Transverse colon (tissue), 4 donors: ENCODE data around the gene VWA8. TPM values are rescaled to one million over a fixed set of nuclear protein-coding genes. Genes with fewer than 3 reads are reported as not detected.

Source experiments
- DNase-seq: peaks from one replicate; pipeline ENCODE4 v3.0.0-alpha.2; 2019
- H3K27ac ChIP-seq, 4 donors: fragments of 200-600 bp; sonication (generic); 2 replicates each; pipeline ENCODE4 v1.5.1; 2016 to 2018; ENCODE audit warnings: inconsistent platforms in 4 of 4
- H3K27me3 ChIP-seq: fragments of 200-600 bp; sonication (generic); 2 replicates; pipeline ENCODE4 v1.5.1; 2017; ENCODE audit warnings: inconsistent platforms
- H3K36me3 ChIP-seq, 4 donors: fragments of 200-600 bp; sonication (generic); 2 replicates each; pipeline ENCODE4 v1.5.1; 2017 to 2019; ENCODE audit warnings: inconsistent platforms in 4 of 4
- H3K4me1 ChIP-seq, 4 donors: fragments of 200-600 bp; sonication (generic); 2 replicates each; pipeline ENCODE4 v1.5.1; 2017 to 2020; ENCODE audit warnings: inconsistent platforms in 4 of 4
- H3K4me3 ChIP-seq, 4 donors: fragments of 200-600 bp; sonication (generic); 1 replicate in 1 of 4; 2 replicates in 3 of 4; pipeline versions ENCODE4 v1.5.1 to v1.6.1; 2017 to 2019; ENCODE audit warnings: inconsistent platforms in 4 of 4
- H3K9me3 ChIP-seq, 2 donors: fragments of 200-600 bp; sonication (generic); 2 replicates each; pipeline ENCODE4 v1.5.1; 2017 to 2019; ENCODE audit warnings: inconsistent platforms in 2 of 2
- EP300 ChIP-seq: sonication (generic); formaldehyde crosslinking; IDR thresholded peaks from one replicate; pipeline ENCODE4 v1.6.1; 2017; ENCODE audit warnings: antibody characterized with exemption, low read depth
- POLR2A ChIP-seq: fragments of 450-650 bp; IDR thresholded peaks from one replicate; pipeline ENCODE4 v1.6.1; 2016; ENCODE audit warnings: antibody characterized with exemption, mild to moderate bottlenecking, moderate library complexity
- POLR2AphosphoS5 ChIP-seq, 3 donors: sonication (generic); formaldehyde crosslinking; IDR thresholded peaks; one replicate each; pipeline ENCODE4 v1.6.1; 2016; ENCODE audit warnings: antibody characterized with exemption in 3 of 3
- WGBS, 2 donors: methylation state at CpG; one replicate each; pipeline ENCODE4 v1.1.5; 2018; ENCODE audit warnings: low coverage in 1 of 2; 5-methylcytosine and 5-hydroxymethylcytosine counted together
- in situ Hi-C, 4 donors: fragments of 200-750 bp; cut with MboI; loops; one replicate each; pipeline versions ENCODE4 v1.15.0 to v1.15.1; 2017; ENCODE audit warnings: low sequenced_read_pairs in 3 of 4, low pct_ligation_motif_present in 1 of 4, low pct_unique_long_range_greater_than_20kb in 1 of 4
- intact Hi-C: fragments of 100-400 bp; cut with DNase I; formaldehyde crosslinking; loops from one replicate; pipeline ENCODE4 v1.15.1; 2023; ENCODE audit warnings: low total_unique reads
- total RNA-seq, 4 donors: library from RNA; depleted of rRNA; stranded (reverse); fragments of >200 nt; gene quantifications; one replicate each; pipeline ENCODE4 v1.1.0, GENCODE V29; 2016
- TF ChIP-seq, protein P1 (sequence below), 5 experiments: fragments of 200-600 bp in 3 of 5; fragments of 450-650 bp in 2 of 5; sonication (generic) in 3 of 5; IDR thresholded peaks; 1 replicate in 2 of 5; 2 replicates in 3 of 5; pipeline ENCODE4 v1.5.1; 2016 to 2017; ENCODE audit warnings: antibody characterized with exemption in 5 of 5, inconsistent platforms in 3 of 5, mild to moderate bottlenecking in 2 of 5, moderate library complexity in 1 of 5

VWA8 gene
- total RNA-seq, 4 donors from 2014 or later, result 12.7 to 65.1 (median 35.0) TPM

DNA sequence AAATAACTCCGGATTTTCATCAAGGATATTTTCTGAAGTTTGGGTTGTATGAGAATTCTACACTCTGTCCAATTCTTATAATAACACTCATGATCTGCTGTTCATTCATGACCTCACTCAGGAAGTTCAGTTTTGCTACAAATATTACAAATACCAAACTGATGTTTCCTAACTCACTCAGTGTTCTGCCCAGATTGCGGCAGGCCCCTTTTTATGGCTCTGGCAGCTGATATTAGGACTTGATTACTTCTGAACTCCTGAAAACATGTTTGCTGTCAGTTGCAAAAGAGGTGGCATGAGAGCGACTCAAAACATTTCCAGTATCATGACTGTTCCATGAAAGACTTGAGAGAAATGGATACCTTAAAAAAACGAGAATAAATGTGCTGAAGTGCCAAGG lies 315.6 kb downstream of the VWA8 start:
- H3K4me3 ChIP-seq, result no peak overlapping the region
- intact Hi-C loops (no loop called here), in situ Hi-C loops (loop anchor here in 1 of 4 donors (25.0 kb wide), 1 partner anchor 233 kb away; no protein-coding TSS in a partner anchor)
- WGBS, 2 donors, result 59 to 64% methylated on average over 4 of the region's 4 CpGs
- DNase-seq, result no peak
- H3K27ac ChIP-seq, result peak overlapping the region in 2 of 4 donors; percentile 19 to 39
- no peaks in the 10 kb centered on the region for H3K9me3 ChIP-seq
- no peaks in the 10 kb centered on the region for H3K36me3 ChIP-seq
- TF ChIP-seq, protein P1, sequence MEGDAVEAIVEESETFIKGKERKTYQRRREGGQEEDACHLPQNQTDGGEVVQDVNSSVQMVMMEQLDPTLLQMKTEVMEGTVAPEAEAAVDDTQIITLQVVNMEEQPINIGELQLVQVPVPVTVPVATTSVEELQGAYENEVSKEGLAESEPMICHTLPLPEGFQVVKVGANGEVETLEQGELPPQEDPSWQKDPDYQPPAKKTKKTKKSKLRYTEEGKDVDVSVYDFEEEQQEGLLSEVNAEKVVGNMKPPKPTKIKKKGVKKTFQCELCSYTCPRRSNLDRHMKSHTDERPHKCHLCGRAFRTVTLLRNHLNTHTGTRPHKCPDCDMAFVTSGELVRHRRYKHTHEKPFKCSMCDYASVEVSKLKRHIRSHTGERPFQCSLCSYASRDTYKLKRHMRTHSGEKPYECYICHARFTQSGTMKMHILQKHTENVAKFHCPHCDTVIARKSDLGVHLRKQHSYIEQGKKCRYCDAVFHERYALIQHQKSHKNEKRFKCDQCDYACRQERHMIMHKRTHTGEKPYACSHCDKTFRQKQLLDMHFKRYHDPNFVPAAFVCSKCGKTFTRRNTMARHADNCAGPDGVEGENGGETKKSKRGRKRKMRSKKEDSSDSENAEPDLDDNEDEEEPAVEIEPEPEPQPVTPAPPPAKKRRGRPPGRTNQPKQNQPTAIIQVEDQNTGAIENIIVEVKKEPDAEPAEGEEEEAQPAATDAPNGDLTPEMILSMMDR (IDR thresholded peaks at IDR 0.05), result no peak
- peak in 1 of 3 donors; percentile 58 for TF ChIP-seq POLR2AphosphoS5 (IDR thresholded peaks at IDR 0.05)
- no peaks in the 10 kb centered on the region for H3K27me3 ChIP-seq
- peaks cover 7 to 17% (median 16%) of the 10 kb centered on the region in 4 donors for H3K4me1 ChIP-seq

DNA sequence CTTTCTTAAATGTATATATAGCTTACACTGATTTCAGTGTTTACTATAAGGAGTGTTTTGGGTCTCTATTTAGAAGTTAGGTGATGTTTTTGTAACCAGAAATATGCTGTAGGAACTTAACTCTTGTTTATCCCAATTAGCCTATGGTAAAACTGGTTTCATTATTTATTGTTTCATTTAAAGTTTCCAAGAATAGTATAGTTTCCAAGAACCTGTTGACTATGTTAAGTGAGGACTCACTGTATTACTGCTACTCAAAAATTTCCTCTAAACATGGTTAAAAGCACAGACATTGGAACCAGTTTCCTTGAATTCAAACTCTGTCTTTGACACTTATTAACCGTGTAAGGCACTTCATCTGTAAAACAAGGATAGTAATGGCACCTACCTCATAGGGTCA lies 316.2 kb downstream of the VWA8 start:
- H3K27ac ChIP-seq, result peak overlapping the region in 1 of 4 donors; percentile 19
- in situ Hi-C loops (loop anchor here in 1 of 4 donors (25.0 kb wide), 1 partner anchor 232 kb away; no protein-coding TSS in a partner anchor), intact Hi-C loops (no loop called here)
- H3K36me3 ChIP-seq, result no peaks in the 10 kb centered on the region
- H3K4me3 ChIP-seq, result no peak overlapping the region
- peaks cover 8 to 20% (median 16%) of the 10 kb centered on the region in 4 donors for H3K4me1 ChIP-seq
- DNase-seq, result no peak
- no peaks in the 10 kb centered on the region for H3K27me3 ChIP-seq
- no peak for TF ChIP-seq POLR2A
- TF ChIP-seq EP300, result no peak
- TF ChIP-seq, protein P1 (IDR thresholded peaks at IDR 0.05), result no peak
- no peak for TF ChIP-seq POLR2AphosphoS5 (IDR thresholded peaks at IDR 0.05)
- whole genome bisulfite sequencing, 2 donors, result 73 to 88% methylated on average over 1 of the region's 1 CpG
- H3K9me3 ChIP-seq, result no peaks in the 10 kb centered on the region

DNA sequence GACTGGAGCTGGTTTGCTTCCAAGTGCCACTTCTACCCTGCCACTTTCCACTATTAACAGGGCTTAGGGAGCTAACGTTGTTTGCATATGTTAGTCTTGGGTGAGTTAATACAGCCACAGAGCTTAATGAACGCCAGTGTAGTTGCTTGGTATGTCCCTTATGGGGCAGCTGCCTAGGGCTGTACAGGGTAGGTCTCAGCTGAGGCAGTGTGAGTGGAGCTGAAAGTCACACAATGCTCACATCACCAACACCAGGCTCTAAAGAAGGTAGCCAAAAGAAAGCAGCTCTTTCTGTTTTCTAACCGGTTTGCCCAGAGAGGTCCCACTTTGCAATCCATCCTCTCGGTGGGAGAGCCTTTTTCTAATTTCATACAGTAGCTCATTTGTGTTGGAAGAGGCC lies 317.4 kb downstream of the VWA8 start:
- H3K4me1 ChIP-seq, result peaks cover 4 to 19% (median 10%) of the 10 kb centered on the region in 4 donors
- in situ Hi-C loops (loop anchor here in 1 of 4 donors (25.0 kb wide), 1 partner anchor 231 kb away; no protein-coding TSS in a partner anchor), intact Hi-C loops (no loop called here)
- no peaks in the 10 kb centered on the region for H3K36me3 ChIP-seq
- no peak overlapping the region for H3K4me3 ChIP-seq
- no peaks in the 10 kb centered on the region for H3K9me3 ChIP-seq
- H3K27me3 ChIP-seq, result no peaks in the 10 kb centered on the region
- DNase-seq, result no peak
- no peak overlapping the region for H3K27ac ChIP-seq
- WGBS, 2 donors, result 84% methylated on average over 4 of the region's 4 CpGs; no CpG with 5 or more reads in 1 of the 2 donors
- TF ChIP-seq POLR2AphosphoS5 (IDR thresholded peaks at IDR 0.05), result no peak
- no peak for TF ChIP-seq POLR2A
- TF ChIP-seq EP300, result no peak
- TF ChIP-seq, protein P1 (IDR thresholded peaks at IDR 0.05), result no peak

DNA sequence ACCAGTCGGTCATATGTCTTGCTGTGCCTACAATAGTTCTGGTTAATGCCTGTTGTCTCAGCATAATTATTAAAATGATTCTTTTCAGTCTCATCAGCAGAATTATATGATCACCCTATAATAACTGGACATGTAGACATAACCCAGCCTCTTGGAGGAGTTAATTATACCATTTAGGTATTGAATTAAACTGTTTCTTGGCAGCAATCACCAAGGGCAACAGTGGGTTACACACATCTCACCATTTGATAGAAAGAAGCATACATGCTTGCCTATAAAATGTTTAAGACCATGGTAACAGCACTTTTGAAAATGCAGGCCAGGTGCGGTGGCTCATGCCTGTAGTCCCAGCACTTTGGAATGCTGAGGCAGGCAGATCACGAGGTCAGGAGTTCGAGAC lies 318.9 kb downstream of the VWA8 start:
- no peaks in the 10 kb centered on the region for H3K9me3 ChIP-seq
- TF ChIP-seq POLR2AphosphoS5 (IDR thresholded peaks at IDR 0.05), result no peak
- no peak for TF ChIP-seq POLR2A
- TF ChIP-seq, protein P1 (IDR thresholded peaks at IDR 0.05), result no peak
- no peak for TF ChIP-seq EP300
- peaks cover 0 to 11% (median 3%) of the 10 kb centered on the region in 4 donors for H3K4me1 ChIP-seq
- H3K4me3 ChIP-seq, result no peak overlapping the region
- H3K36me3 ChIP-seq, result no peaks in the 10 kb centered on the region
- DNase-seq, result no peak
- no peak overlapping the region for H3K27ac ChIP-seq
- 97 to 100% methylated on average over 1 to 4 of the region's 4 CpGs for WGBS, 2 donors
- intact Hi-C loops (no loop called here), in situ Hi-C loops (loop anchor here in 1 of 4 donors (25.0 kb wide), 1 partner anchor 230 kb away; no protein-coding TSS in a partner anchor)
- H3K27me3 ChIP-seq, result no peaks in the 10 kb centered on the region
